Lower leg skin (tissue), 4 donors: Measurements from ENCODE around the gene CPA1. TPM values are rescaled to one million over a fixed set of nuclear protein-coding genes. Genes with fewer than 3 reads are reported as not detected.

ENCODE experiments used
- DNase-seq, 2 donors: peaks; one replicate each; pipeline ENCODE4 v3.0.0-alpha.2; 2019; ENCODE audit warnings: low spot score in 2 of 2
- H3K4me3 ChIP-seq: fragments of 200-600 bp; sonication (generic); 2 replicates; pipeline ENCODE4 v1.5.1; 2017; ENCODE audit warnings: mild to moderate bottlenecking, low read depth; ENCODE audit not compliant: poor library complexity, severe bottlenecking
- POLR2A ChIP-seq, 2 donors: fragments of 450-650 bp; IDR thresholded peaks; one replicate each; pipeline ENCODE4 v1.6.1; 2016 to 2017; ENCODE audit warnings: antibody characterized with exemption in 2 of 2, mild to moderate bottlenecking in 1 of 2, moderate library complexity in 1 of 2
- WGBS, 2 donors: methylation state at CpG; one replicate each; pipeline ENCODE4 v1.1.5; 2018; 5-methylcytosine and 5-hydroxymethylcytosine counted together
- intact Hi-C: fragments of 100-400 bp; cut with DNase I; formaldehyde crosslinking; loops from one replicate; pipeline ENCODE4 v1.15.0; 2023; ENCODE audit warnings: low total_unique reads
- total RNA-seq, 4 donors: library from RNA; depleted of rRNA; stranded (reverse); fragments of >200 nt; gene quantifications; one replicate each; pipeline ENCODE4 v1.1.0, GENCODE V29; 2016
- TF ChIP-seq, protein P1 (sequence below), 3 donors: fragments of 450-650 bp; IDR thresholded peaks; one replicate each; pipeline ENCODE4 v1.5.1; 2016; ENCODE audit warnings: antibody characterized with exemption in 3 of 3, mild to moderate bottlenecking in 3 of 3, moderate library complexity in 2 of 3

The CPA1 gene
- total RNA-seq, 4 donors from 2014 or later: 1.8 TPM; not detected in 3

DNA sequence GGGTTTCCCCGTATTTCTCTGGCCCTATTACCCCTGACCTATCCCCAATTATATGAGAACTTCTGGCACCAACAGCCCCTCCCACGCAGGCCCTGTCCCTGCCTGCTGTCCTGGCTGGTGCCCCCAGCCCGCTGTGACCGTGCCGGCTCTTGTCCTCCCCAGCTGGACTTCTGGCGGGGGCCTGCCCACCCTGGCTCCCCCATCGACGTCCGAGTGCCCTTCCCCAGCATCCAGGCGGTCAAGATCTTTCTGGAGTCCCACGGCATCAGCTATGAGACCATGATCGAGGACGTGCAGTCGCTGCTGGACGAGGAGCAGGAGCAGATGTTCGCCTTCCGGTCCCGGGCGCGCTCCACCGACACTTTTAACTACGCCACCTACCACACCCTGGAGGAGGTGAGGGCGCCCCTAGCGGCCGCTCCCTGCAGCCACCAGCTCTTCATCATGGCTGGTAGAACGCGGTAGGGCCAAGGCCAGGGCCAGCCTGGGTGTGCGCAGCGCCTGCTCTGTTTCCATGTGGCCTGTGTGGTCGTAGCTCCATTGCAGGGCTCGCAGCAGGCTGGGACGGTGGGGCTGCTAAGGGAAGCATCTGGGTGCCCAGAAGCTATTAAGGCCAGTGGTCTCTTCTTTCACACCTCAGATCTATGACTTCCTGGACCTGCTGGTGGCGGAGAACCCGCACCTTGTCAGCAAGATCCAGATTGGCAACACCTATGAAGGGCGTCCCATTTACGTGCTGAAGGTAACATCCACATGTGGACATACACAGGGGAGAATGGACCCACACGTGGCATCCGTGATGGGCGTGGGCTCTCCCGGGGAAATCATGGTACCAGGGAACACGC lies 1.4 kb downstream of the CPA1 start:
- no peak overlapping the region for H3K4me3 ChIP-seq
- no peak for TF ChIP-seq POLR2A (IDR thresholded peaks at IDR 0.05)
- TF ChIP-seq, protein P1, sequence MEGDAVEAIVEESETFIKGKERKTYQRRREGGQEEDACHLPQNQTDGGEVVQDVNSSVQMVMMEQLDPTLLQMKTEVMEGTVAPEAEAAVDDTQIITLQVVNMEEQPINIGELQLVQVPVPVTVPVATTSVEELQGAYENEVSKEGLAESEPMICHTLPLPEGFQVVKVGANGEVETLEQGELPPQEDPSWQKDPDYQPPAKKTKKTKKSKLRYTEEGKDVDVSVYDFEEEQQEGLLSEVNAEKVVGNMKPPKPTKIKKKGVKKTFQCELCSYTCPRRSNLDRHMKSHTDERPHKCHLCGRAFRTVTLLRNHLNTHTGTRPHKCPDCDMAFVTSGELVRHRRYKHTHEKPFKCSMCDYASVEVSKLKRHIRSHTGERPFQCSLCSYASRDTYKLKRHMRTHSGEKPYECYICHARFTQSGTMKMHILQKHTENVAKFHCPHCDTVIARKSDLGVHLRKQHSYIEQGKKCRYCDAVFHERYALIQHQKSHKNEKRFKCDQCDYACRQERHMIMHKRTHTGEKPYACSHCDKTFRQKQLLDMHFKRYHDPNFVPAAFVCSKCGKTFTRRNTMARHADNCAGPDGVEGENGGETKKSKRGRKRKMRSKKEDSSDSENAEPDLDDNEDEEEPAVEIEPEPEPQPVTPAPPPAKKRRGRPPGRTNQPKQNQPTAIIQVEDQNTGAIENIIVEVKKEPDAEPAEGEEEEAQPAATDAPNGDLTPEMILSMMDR (IDR thresholded peaks at IDR 0.05): no peak
- peak in 1 of 2 donors; percentile 82 for DNase-seq
- intact Hi-C loops: no loop called here
- 96 to 97% methylated on average over 32 to 40 of the region's 41 CpGs for WGBS, 2 donors

DNA sequence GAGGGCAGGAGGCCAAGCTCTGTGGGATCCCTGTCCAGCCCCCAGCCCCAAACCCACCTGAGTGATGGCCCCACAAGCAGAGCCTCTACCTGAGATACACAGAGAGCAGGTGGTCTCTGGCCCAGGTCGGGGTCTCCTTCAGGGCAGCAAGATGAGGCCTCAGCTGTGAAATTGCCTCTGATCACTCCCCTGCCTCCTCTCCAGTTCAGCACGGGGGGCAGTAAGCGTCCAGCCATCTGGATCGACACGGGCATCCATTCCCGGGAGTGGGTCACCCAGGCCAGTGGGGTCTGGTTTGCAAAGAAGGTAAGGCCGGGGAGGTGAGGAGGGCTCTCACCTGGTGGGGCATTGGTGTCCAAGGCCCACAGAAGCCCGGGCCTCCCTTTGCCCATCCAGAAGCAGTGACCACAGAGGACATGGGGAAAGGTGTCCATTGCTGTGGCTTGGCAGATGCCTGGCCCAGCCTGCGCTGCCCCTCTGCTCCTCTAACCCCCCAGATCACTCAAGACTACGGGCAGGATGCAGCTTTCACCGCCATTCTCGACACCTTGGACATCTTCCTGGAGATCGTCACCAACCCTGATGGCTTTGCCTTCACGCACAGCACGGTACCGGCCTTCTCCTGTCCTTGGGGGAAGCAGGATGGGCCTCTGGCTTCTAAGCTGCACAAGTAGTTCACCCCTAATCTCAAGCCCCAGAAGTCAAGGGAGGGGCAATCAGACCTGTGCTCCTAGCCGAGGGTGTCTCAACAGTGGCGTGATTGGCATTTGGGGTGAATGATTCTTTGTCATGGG lies 3.1 kb downstream of the CPA1 start:
- WGBS, 2 donors: 94 to 96% methylated on average over 18 of the region's 18 CpGs
- peak in 1 of 2 donors; percentile 72 for DNase-seq

DNA sequence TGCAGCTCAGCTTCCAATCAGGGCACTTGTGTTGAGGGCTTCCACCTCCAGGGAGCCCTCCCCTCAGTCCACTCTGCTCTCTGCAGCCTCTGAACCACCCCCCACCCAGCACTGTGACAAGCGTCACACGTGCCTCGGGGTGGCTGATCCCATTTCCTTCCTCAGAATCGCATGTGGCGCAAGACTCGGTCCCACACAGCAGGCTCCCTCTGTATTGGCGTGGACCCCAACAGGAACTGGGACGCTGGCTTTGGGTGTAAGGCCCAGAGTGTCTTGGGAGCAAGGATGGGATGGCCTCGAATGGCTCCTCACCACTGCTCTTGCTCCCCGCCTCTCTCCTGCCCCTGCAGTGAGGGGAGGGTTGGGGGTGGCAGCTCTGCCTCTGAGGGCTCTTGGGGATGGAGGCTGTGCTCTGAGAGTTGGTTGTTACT lies 4.1 kb downstream of the CPA1 start:
- intact Hi-C loops: no loop called here
- DNase-seq: peak in 1 of 2 donors; percentile 80
- no peak for TF ChIP-seq POLR2A (IDR thresholded peaks at IDR 0.05)
- TF ChIP-seq, protein P1 (IDR thresholded peaks at IDR 0.05): no peak
- no peak overlapping the region for H3K4me3 ChIP-seq
- 66 to 93% methylated on average over 10 of the region's 10 CpGs for WGBS, 2 donors

More for the DNA sequence above, 3.1 kb downstream of the CPA1 start:
- no peak overlapping the region for H3K4me3 ChIP-seq
- TF ChIP-seq, protein P1 (IDR thresholded peaks at IDR 0.05): no peak
- TF ChIP-seq POLR2A (IDR thresholded peaks at IDR 0.05): no peak
- intact Hi-C loops: no loop called here

DNA sequence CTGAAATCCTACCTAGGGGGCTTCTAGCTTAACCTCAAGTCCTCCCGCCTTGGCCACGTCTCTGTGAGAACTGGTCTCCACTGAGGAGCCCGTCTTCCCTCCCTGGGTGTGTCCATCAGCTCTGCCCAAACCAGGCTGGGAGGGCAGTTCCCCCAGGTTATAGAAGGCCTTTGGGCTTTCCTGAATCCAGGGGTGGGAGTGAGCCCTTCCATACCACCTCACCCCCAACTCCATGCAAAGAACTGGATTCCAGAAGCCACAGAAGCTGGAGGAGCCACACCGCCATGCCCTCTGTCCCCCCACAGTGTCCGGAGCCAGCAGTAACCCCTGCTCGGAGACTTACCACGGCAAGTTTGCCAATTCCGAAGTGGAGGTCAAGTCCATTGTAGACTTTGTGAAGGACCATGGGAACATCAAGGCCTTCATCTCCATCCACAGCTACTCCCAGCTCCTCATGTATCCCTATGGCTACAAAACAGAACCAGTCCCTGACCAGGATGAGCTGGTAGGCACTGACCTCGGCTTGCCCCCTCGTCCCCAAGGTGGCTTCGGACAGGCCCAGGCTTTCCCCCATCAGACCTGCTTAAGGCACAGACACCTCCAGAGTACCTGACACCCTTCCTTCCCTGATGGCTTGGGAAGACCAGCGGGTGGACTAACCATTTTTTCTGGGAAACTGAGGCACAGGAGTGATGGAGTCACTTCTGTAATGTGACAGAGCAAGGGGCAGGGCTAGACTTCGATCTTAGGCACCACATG lies 4.7 kb downstream of the CPA1 start:
- intact Hi-C loops: no loop called here

GRCh38 chr7:130385600-130386066 lies 5.3 kb downstream of the CPA1 start:
- intact Hi-C loops: no loop called here
- DNase-seq: no peak
- TF ChIP-seq, protein P1 (IDR thresholded peaks at IDR 0.05): no peak
- TF ChIP-seq POLR2A (IDR thresholded peaks at IDR 0.05): no peak
- WGBS, 2 donors: 91 to 95% methylated on average over 6 of the region's 6 CpGs
- no peak overlapping the region for H3K4me3 ChIP-seq

More for the DNA sequence above, 4.7 kb downstream of the CPA1 start:
- DNase-seq: peak in 1 of 2 donors; percentile 73
- TF ChIP-seq POLR2A (IDR thresholded peaks at IDR 0.05): no peak
- TF ChIP-seq, protein P1 (IDR thresholded peaks at IDR 0.05): no peak
- WGBS, 2 donors: 94 to 97% methylated on average over 13 of the region's 13 CpGs
- H3K4me3 ChIP-seq: no peak overlapping the region
